LNCAP (cell line): ENCODE results near the gene NEK3.

Experiments used
- CTCF ChIP-seq: fragments of 450-650 bp; IDR thresholded peaks from 2 replicates; pipeline ENCODE4 v1.5.1; 2017; ENCODE audit warnings: mild to moderate bottlenecking

The NEK3 gene

GRCh38 chr13:52130641-52131040 is 28.8 kb downstream of the NEK3 start:
- no peak for TF ChIP-seq CTCF

- TF ChIP-seq CTCF = peak; percentile 75
Measured at GRCh38 chr13:52128714-52129700, 30.4 kb downstream of the NEK3 start, which contains the start of gene NEK5. NEK5 (minus strand) TSS chr13:52129073; CDS start chr13:52127482, 1,591 bp downstream.

- TF ChIP-seq CTCF = peak; percentile 61
Measured at GRCh38 chr13:52127783-52128702, 31.4 kb downstream of the NEK3 start.

- no peak for TF ChIP-seq CTCF
Measured at GRCh38 chr13:52127378-52127777, 32.0 kb downstream of the NEK3 start.

- no peak for TF ChIP-seq CTCF
Measured at GRCh38 chr13:52125547-52125946, 33.9 kb downstream of the NEK3 start.

GRCh38 chr13:52118595-52118994 is 40.8 kb downstream of the NEK3 start:
- no peak for TF ChIP-seq CTCF

- no peak for TF ChIP-seq CTCF
Measured at GRCh38 chr13:52118095-52118494, 41.3 kb downstream of the NEK3 start.
